ENCODE data around the gene RNF208.

- no peak for TF ChIP-seq CTCF (conservative IDR thresholded peaks at IDR 0.05; ENCODE audit: low read depth, low read length)
- TF ChIP-seq POLR2A (IDR thresholded peaks at IDR 0.05; ENCODE audit: low read depth, low read length): no peak
- TF ChIP-seq BHLHE40 (IDR thresholded peaks at IDR 0.05; ENCODE audit: low read depth, low read length): no peak
- no peak for TF ChIP-seq SMC3 (IDR thresholded peaks at IDR 0.05; ENCODE audit: low read depth, low read length)
These were observed 22.5 kb downstream of the RNF208 start for GRCh38 chr9:137199411-137200121.
